Endothelial cell of umbilical vein (primary cell): Measurements from ENCODE around the gene ACTL8. TPM values are rescaled to one million over a fixed set of nuclear protein-coding genes. Genes with fewer than 3 reads are reported as not detected.

Source experiments
- BruUV-seq: library from RNA; stranded (reverse); fragments of 400-500 nt; replicated peaks from 2 replicates; lab custom pipeline; 2021; lab: Mats Ljungman, UMichigan
- CTCF ChIA-PET: fragments of 300-600, 350-600 bp; sonication (Branson Sonifier 250); formaldehyde crosslinking; loops from one replicate; lab custom pipeline; 2021; ENCODE audit warnings: antibody characterized with exemption, inconsistent platforms; lab: Charles Lee
- POLR2A ChIA-PET: fragments of 300-600, 350-600 bp; sonication (Branson Sonifier 250); formaldehyde crosslinking; loops from one replicate; lab custom pipeline; 2021; ENCODE audit warnings: antibody characterized with exemption, inconsistent platforms; lab: Charles Lee
- DNase-seq: peaks from one replicate; pipeline ENCODE4 v3.0.0-alpha.2; 2011; ENCODE audit warnings: low read depth, low spot score
- FAIRE-seq: peaks from 2 replicates; lab custom pipeline; 2011; peaks lifted over from hg19 to GRCh38; lab: Jason Lieb, UNC
- H2AFZ ChIP-seq: 2 replicates; pipeline ENCODE4 v1.6.0; 2012; ENCODE audit warnings: low read depth, low read length, control low read depth, inconsistent platforms
- H3K27ac ChIP-seq: 2 replicates; pipeline ENCODE4 v1.5.1; 2011; ENCODE audit warnings: low read depth, mild to moderate bottlenecking, control low read depth, low read length, moderate library complexity; ENCODE audit not compliant: insufficient read depth
- H3K27me3 ChIP-seq, 2 experiments: 2 replicates each; pipeline versions ENCODE4 v1.6.0 to v1.6.1; 2011; ENCODE audit warnings: low read length in 2 of 2, mixed read lengths in 1 of 2; ENCODE audit not compliant: control insufficient read depth in 2 of 2, insufficient read depth in 2 of 2
- H3K36me3 ChIP-seq, 2 experiments: 2 replicates in 1 of 2; 3 replicates in 1 of 2; pipeline ENCODE4 v1.5.1; 2011; ENCODE audit warnings: low read length in 2 of 2, mild to moderate bottlenecking in 1 of 2, moderate library complexity in 1 of 2; ENCODE audit not compliant: control insufficient read depth in 2 of 2, insufficient read depth in 2 of 2; ENCODE audit errors: extremely low read depth in 1 of 2
- H3K4me1 ChIP-seq: 3 replicates; pipeline ENCODE4 v1.5.1; 2011; ENCODE audit warnings: mild to moderate bottlenecking, low read length; ENCODE audit not compliant: control insufficient read depth, insufficient read depth; ENCODE audit errors: extremely low read depth
- H3K4me2 ChIP-seq: 2 replicates; pipeline ENCODE4 v1.6.1; 2011; ENCODE audit warnings: low read length, control low read depth, mixed read lengths; ENCODE audit not compliant: insufficient read depth
- H3K4me3 ChIP-seq, 3 experiments: fragments of 200-600 bp in 1 of 3; sonication (generic), shearing (Covaris generic) in 1 of 3; replicated peaks in 1 of 3; 2 replicates each; pipeline ENCODE4 v1.5.1; 2011 to 2016; ENCODE audit warnings: control low read depth in 3 of 3, low read length in 3 of 3, mild to moderate bottlenecking in 2 of 3, inconsistent platforms in 1 of 3, low read depth in 1 of 3, moderate library complexity in 1 of 3; ENCODE audit not compliant: insufficient read depth in 1 of 3
- H3K79me2 ChIP-seq: 2 replicates; pipeline ENCODE4 v1.6.0; 2012; ENCODE audit warnings: low read length, inconsistent platforms; ENCODE audit not compliant: control insufficient read depth, insufficient read depth
- H3K9ac ChIP-seq: replicated peaks from 2 replicates; pipeline ENCODE3; 2011; ENCODE audit warnings: low read length, control low read depth; ENCODE audit not compliant: insufficient read depth; ENCODE audit errors: extremely low read depth
- H3K9me1 ChIP-seq: replicated peaks from 3 replicates; pipeline ENCODE4 v1.6.0; 2011; ENCODE audit warnings: mild to moderate bottlenecking, low read length; ENCODE audit not compliant: control insufficient read depth, insufficient read depth; ENCODE audit errors: extremely low read depth
- H3K9me3 ChIP-seq: replicated peaks from 2 replicates; pipeline ENCODE4 v1.5.1; 2012; ENCODE audit warnings: low read length, inconsistent platforms; ENCODE audit not compliant: control insufficient read depth, insufficient read depth
- H4K20me1 ChIP-seq: replicated peaks from 2 replicates; pipeline ENCODE3; 2011; ENCODE audit warnings: mild to moderate bottlenecking, low read length; ENCODE audit not compliant: control insufficient read depth, insufficient read depth; ENCODE audit errors: extremely low read depth
- EZH2 ChIP-seq: IDR thresholded peaks from 2 replicates; pipeline ENCODE4 v1.6.1; 2012; ENCODE audit warnings: borderline replicate concordance, low read depth, mild to moderate bottlenecking, moderate library complexity, low read length, inconsistent platforms; ENCODE audit not compliant: severe bottlenecking
- FOS ChIP-seq: IDR thresholded peaks from 2 replicates; pipeline ENCODE4 v1.6.1; 2011; ENCODE audit warnings: mild to moderate bottlenecking, low read length, moderate library complexity, borderline replicate concordance; ENCODE audit not compliant: insufficient read depth
- GATA2 ChIP-seq: IDR thresholded peaks from 2 replicates; pipeline ENCODE4 v1.7.0; 2011; ENCODE audit warnings: low read depth, mild to moderate bottlenecking, moderate library complexity, mixed read lengths, low read length; ENCODE audit not compliant: insufficient read length, insufficient read depth
- JUN ChIP-seq: IDR thresholded peaks from 2 replicates; pipeline ENCODE4 v1.6.1; 2011; ENCODE audit warnings: borderline replicate concordance, low read depth; ENCODE audit not compliant: insufficient read length, insufficient read depth
- MAX ChIP-seq: IDR thresholded peaks from 2 replicates; pipeline ENCODE4 v1.6.1; 2011; ENCODE audit not compliant: insufficient read depth, insufficient read length
- MYC ChIP-seq: IDR thresholded peaks from one replicate; pipeline ENCODE4 v1.6.1; 2011; ENCODE audit warnings: mild to moderate bottlenecking, low read depth, low read length
- POLR2A ChIP-seq: IDR thresholded peaks from 2 replicates; pipeline ENCODE4 v1.6.1; 2012; ENCODE audit warnings: low read depth, mild to moderate bottlenecking, control low read depth, low read length
- POLR2AphosphoS5 ChIP-seq: IDR thresholded peaks from 2 replicates; pipeline ENCODE4 v1.6.1; 2012; ENCODE audit warnings: low read depth, mild to moderate bottlenecking, control low read depth, low read length, moderate library complexity; ENCODE audit not compliant: insufficient read depth
- dilution Hi-C: fragments of 300-500 bp; cut with MboI; formaldehyde crosslinking; loops from one replicate; pipeline ENCODE4 v1.15.0; 2019; ENCODE audit warnings: low sequenced_read_pairs; ENCODE audit not compliant: extremely low pct_ligation_motif_present
- intact Hi-C: fragments of 100-400 bp; cut with micrococcal nuclease; formaldehyde crosslinking; loops from one replicate; pipeline ENCODE4 v1.10.0; 2022
- polyA plus RNA-seq, 4 experiments: library from polyadenylated mRNA; depleted of rRNA in 3 of 4; stranded (reverse) in 3 of 4; unstranded in 1 of 4; fragments of >200 nt; gene quantifications; 2 replicates each; pipeline versions ENCODE4 v1.2.1 to v1.2.3, GENCODE V29; 2011 to 2012; ENCODE audit warnings: missing spikeins in 1 of 4
- total RNA-seq: library from RNA; stranded (reverse); gene quantifications from 2 replicates; pipeline ENCODE4 v1.2.3, GENCODE V29; 2021
- TF ChIP-seq, protein P1 (sequence below), 2 donors: IDR thresholded peaks; 1 replicate in 1 of 2; 2 replicates in 1 of 2; pipeline ENCODE4 v1.5.1; 2011; ENCODE audit warnings: low read length in 2 of 2, mild to moderate bottlenecking in 2 of 2, moderate library complexity in 2 of 2, control low read depth in 1 of 2, inconsistent platforms in 1 of 2, low read depth in 1 of 2; ENCODE audit not compliant: insufficient read depth in 1 of 2; ENCODE audit errors: extremely low read depth in 1 of 2

Gene ACTL8
- total and polyA plus RNA-seq, 2 donors (not counting 3 experiments of a cell fraction or from before 2014, with no cell fraction given) = not detected

DNA sequence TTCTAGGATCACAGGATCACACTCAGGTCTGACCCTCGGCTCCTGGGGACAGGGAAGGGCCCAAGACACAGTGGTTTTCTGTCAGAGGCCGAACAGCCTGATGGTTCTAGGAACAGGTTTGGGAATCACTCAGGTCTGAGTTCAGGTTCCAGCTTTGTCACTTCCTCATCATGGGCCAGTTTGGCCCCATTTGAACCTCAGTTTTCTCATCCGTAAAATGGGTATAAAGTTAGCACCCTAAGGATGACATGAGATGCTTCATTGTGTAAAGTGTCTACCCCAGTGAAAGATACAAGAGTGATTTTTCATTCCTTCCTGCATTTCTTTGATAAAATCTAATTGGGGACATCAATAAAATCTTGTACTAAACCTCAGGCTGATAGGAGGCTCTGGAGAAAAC is 11.2 kb upstream of the ACTL8 start:
- Histone ChIP-seq H4K20me1 (no peaks in the 10 kb centered on the region), H3K9me3 (no peaks in the 10 kb centered on the region), H2AFZ (no peak overlapping the region), H3K9me1 (no peaks in the 10 kb centered on the region), H3K27me3 (no peaks in the 10 kb centered on the region), H3K27ac (no peak overlapping the region), H3K4me2 (no peak overlapping the region), H3K9ac (no peak overlapping the region), H3K4me3 (no peak overlapping the region), H3K79me2 (no peaks in the 10 kb centered on the region), H3K36me3 (no peaks in the 10 kb centered on the region), H3K4me1 (no peaks in the 10 kb centered on the region)
- dilution Hi-C loops (no loop called here), intact Hi-C loops (no loop called here)
- TF ChIP-seq POLR2AphosphoS5 (no peak), POLR2A (no peak), FOS (no peak), MYC (no peak), MAX (no peak), JUN (no peak), GATA2 (no peak), EZH2 (no peak)
- TF ChIP-seq, protein P1, sequence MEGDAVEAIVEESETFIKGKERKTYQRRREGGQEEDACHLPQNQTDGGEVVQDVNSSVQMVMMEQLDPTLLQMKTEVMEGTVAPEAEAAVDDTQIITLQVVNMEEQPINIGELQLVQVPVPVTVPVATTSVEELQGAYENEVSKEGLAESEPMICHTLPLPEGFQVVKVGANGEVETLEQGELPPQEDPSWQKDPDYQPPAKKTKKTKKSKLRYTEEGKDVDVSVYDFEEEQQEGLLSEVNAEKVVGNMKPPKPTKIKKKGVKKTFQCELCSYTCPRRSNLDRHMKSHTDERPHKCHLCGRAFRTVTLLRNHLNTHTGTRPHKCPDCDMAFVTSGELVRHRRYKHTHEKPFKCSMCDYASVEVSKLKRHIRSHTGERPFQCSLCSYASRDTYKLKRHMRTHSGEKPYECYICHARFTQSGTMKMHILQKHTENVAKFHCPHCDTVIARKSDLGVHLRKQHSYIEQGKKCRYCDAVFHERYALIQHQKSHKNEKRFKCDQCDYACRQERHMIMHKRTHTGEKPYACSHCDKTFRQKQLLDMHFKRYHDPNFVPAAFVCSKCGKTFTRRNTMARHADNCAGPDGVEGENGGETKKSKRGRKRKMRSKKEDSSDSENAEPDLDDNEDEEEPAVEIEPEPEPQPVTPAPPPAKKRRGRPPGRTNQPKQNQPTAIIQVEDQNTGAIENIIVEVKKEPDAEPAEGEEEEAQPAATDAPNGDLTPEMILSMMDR (IDR thresholded peaks at IDR 0.05; ENCODE audit: extremely low read depth in 1 of 2, insufficient read depth in 1 of 2, low read depth in 1 of 2, low read length in 2 of 2) = no peak
- BruUV-seq = no TSS peak
- no peak for FAIRE-seq
- DNase-seq = no peak
- CTCF ChIA-PET = no interaction called here
- POLR2A ChIA-PET = no interaction called here
